HK-2 (cell line): ENCODE data around the gene NMBR.
"Not testable (repeated sequence)": the region's sequence is repeated elsewhere in the genome, so short reads cannot be mapped to it uniquely, and the experiment has no call there.

Experiments used
- DNase-seq: peaks from one replicate; pipeline ENCODE4 v3.0.0-alpha.2; 2018; ENCODE audit not compliant: unreplicated experiment

NMBR gene

DNA sequence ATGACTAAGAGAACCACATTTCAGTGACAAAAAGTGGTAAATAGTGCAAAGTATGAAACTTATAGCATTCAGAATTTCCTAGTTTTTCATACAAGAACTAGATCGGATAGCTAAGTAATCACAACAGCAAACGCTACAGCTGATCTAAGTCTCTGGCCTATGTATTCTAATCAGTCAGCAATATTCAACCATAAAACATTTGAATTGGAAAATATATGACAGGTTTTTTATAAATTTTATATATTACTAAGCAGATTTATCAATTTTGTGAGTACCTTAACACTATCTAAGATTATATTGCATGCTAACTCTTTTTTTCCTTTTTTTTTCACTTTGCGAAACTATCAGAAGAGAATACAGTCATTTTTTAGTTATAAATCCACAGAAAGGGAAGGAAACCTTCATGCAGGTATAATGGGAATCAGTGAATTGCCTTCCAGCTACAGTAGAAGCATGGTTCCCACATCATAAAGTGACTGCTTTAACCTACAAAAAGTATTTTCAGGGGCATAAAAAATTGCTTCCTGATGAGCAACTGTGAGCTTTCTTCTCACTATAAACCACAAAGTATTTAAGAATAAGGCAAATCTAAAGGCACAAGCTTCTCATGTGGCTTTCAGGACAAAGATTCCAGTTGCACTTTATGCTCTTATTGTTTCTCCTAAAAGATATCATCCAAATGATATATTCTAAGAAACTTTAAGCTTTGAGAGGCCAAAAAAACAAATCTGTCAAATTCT is 88.2 kb downstream of the NMBR start:
- DNase-seq: no peak

DNA sequence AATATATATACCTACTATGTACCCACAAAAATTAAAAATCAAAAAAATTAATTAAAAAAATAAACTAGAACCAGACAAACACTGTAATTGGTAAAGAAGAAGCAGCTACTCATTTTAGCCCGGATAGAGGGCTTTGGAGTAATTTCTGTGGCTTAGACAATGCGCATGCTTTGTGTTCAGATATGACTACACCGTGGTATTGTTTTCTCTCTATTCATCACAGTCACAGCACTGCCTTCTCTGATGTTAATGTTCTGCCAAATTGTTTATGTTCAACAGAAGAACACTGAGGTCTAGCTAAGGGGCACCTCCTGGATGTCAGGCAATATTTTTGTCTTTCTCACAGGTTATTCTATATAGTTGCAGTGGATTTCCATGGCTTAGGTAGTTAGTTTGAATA is 91.7 kb downstream of the NMBR start:
- no peak for DNase-seq

DNA sequence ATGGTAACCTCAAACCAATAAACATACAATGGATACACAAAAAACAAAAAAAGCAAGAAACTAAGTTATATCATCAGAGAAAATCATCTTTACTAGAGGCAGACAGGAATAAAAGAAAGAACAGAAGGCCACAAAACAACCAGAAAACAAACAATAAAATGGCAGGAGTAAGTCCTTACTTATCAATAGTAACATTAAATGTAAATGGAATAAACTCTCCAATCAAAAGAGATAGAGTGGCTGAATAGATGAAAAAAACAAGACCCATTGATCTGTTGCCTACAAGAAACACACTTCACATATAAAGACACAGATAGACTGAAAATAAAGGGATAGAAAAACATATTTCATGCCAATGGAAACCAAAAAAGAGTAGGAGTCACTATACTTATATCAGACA is 95.5 kb downstream of the NMBR start:
- DNase-seq: no peak

DNA sequence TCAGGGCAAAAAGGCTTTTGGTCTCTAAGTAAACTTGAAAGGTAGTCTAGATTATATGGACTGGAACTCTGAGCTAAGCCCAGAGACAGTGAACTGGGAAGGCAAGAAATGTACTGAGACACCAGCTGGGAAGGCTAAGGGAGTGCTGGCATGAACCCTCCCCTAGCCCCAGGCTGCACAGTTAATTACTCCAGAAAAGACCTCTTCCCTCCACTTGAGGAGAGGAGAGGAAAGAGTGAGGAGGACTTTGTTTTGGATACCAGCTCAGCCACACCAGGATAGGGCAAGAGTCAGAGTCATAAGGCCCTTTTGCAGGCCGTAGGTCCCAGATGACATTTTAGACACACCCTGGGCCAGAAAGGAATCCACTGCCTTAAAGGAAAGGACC is 98.3 kb downstream of the NMBR start:
- no peak for DNase-seq

DNA sequence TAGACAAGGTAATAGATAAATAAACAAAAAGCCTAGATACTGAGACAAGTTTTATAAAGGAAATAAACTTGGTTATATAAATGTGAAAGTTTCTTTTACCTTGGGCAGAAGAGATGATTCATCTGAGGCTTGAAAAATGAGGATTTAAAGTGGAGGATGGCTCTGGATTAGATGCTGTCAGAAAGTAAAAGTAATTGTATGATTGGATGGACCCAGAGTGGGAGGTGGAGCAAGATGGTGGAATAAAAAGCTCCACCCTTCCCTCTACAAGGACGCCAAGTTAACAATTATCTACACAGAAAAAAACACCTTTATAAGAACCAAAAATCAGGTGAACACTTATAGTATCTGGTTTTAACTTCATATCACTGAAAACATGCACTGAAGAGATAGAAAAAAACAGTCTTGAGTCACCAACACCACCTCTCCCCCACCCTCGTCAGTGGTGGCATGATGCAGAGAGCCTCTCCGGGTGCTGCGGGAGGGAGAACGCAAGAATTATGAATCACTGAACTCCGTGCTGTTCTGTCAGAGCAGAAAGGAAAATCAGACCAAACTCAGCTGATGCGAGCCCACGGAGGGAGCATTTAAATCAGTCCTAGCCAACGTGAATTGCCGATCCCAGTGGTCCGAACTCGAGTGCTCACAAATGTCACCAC is 98.9 kb downstream of the NMBR start:
- no peak for DNase-seq

DNA sequence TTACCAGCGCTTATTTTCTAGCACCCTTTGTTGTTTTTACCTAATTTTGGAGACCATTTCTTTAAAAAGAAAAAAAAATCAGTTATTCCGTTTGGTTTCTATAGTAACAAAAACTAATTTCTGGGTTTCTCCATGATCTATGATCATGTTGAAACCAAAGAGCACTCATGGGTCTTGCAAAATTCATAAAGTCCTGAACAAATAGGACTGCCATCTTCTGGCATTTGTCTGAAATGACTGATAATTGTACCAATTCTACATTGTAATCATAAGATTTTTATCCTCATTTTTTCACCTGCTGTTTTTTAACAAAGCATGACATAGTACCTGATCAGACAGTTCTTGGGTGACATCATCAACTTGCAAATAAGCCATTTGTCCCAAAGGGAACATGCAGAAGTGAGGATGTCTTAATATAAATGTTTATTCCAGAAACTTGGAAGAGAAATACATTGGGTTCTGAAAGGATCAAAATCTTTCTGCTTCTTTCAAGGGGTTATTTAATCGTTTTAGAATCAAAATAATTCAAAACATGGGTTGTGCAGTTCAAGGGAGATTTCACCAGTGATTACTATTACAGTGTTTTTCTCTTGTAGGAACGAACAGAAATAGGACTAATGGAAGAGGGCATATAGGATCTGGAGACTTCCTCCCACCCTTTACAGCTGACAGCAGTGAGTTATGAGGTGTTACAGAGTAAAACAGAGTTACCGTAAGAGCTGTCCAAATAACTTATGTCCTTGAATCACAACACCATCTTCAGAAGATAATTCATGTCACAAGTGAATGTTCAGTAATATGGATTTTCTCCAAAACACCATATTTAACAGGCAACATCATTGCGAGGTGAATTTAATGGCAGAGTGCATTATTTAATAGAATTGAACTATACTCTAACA is 101.3 kb downstream of the NMBR start:
- no peak for DNase-seq

GRCh38 chr6:142035890-142036289 is 111.0 kb downstream of the NMBR start:
- DNase-seq: no peak

DNA sequence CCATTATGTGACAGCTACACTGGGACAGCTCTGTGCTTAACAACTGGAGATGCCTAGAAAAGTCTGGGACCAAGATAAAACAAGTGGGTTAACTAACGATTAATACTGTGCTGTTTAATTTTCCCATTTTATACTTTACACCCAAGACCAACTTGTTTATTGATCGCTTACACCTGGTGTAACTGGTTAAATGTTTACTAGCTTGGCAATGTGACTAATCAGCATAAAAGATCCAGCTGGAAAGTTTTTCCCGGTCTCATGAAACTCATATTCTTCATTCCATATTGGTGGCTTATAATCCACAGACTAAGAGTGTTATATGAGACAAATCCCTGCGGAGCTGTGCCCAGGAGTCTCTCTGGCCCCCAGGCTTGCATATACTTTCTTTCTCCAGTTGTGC is 115.9 kb downstream of the NMBR start:
- no peak for DNase-seq

DNA sequence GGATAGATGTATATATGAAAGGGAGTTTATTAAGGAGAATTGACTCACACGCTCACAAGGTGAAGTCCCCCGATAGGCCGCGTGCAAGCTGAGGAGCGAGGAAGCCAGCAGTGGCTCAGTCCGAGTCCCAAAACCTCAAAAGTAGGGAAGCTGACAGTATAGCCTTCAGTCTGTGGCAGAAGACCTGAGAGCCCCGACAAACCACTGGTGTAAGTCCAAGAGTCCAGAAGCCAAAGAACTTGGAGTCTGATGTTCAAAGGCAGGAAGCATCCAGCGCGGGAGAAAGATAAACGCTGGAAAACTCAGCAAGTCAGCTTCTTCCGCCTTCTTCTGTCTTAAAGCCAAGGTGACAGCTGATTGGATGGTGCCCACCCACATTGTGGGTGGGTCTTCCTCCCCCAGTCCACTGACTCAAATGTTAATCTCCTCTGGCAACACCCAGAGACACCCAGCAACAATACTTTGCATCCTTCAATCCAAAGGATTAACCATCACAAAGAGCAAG is 116.8 kb downstream of the NMBR start:
- DNase-seq: no peak

GRCh38 chr6:142028527-142028926 is 118.4 kb downstream of the NMBR start:
- DNase-seq: no peak

DNA sequence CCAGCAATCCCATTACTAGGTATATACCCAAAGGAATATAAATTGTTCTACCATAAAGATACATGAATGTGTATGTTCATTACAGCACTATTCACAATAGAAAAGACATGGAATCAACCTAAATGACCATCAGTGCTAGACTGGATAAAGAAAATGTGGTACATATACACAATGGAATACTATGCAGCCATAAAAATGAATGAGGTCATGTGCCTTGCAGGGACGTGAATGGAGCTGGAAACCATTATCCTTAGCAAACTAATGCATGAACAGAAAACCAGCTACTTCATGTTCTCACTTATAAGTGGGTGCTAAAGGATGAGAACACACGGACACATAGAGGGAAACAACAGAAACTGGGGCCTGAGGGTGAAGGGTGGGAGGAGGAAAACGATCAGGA is 119.1 kb downstream of the NMBR start:
- DNase-seq: not testable (repeated sequence)

DNA sequence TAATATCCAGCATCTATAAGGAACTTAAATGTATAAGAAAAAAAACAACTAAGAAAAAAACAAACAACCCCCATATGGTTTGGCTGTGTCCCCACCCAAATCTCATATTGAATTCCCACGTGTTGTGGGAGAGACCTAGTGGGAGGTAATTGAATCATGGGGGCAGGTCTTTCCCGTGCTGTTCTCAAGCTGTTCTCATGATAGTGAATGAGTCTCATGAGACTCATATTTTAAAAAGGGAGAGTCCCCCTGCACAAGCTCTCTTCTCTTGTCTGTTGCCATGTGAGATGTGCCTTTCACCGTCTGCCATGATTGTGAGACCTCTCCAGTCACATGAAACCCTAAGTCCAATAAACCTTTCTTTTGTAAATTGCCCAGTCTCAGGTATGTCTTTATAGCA is 119.8 kb downstream of the NMBR start:
- DNase-seq: no peak

- DNase-seq: no peak
These were observed 120.5 kb downstream of the NMBR start for GRCh38 chr6:142026471-142026870.
